HG03064 (cell line): ENCODE results near the gene FAM151A.

Source experiments
- ATAC-seq: cut with Tn5 transposase; IDR thresholded peaks from one replicate; pipeline ENCODE4 v1.9.1; 2021; ENCODE audit warnings: low read depth; ENCODE audit not compliant: unreplicated experiment

Gene FAM151A

DNA sequence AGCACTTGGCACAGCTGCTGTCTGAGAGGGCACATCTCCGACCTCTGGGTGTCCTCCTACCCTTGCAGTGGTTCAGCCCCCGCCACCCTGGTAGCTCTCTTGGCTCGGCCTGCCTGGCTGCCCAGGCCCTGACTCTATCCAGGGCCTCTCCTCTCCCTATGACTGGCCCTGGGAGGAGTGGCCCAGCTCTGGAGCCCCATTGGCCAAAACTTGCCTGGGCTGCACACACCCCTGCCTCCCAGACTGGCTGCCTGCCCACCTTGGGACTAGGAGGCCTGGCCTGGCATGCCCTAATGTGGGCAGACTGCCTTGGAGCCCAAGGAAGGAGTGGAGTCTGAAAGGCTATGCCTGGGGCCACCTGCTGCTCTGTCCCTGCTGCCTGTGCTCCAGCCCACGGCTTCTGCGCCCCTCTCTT is 41.7 kb downstream of the FAM151A start:
- ATAC-seq = no peak

DNA sequence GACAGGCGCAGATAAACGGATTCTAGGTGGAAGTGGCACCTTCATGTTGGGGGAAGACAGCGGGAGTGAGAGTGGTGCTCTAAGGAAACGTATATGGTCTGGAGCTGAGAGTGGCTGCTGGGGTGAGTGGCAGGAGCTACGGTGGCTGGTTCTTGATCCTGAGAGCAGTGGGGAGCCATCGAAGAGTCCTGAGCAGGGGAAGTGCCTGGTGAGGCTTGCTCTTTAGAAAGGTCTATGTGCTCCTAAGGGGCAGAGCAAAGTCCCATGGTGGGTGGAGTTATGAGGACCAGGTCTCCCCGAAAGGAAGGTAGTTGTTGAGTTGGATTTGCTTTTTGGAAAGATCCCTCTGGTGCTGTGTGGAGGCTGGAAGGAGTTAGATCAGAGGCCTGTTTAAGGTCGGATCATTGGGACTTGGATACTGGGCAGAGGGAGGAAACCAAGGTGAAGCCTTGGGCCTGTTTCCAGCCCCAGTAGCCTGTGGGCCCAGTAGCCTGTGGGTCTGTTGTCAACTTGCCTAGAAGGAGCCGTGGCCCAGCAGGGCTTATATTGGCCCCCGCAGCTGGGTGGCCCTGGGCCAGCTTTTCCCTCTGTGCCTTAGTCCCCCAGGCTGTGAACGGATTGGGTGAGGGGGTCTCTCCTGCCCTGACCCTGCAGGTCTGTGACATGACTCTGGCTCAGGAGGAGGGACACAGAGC is 42.3 kb downstream of the FAM151A start:
- ATAC-seq = no peak

DNA sequence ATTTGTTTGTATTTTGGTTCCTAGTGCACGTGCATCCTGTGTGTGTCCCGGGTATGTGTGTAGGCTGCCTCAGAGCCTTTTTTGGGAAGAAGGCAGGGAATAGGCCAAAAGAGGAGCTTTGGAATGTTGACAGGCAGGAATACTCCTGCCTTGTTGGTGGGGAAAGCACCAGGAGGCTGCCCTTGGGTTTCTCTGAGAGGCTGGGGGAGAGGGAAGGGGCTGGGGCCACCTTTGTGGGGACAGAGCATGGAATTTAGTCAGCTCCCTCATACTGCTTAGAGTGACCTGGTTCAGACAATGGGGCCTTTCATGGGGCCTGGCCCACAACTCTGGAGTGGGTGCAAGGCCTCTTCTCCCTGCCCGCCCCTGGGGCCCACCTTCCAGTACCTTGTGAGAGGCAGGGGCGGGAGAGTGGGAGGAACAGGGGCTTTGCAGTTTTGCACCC is 44.0 kb downstream of the FAM151A start:
- no peak for ATAC-seq

DNA sequence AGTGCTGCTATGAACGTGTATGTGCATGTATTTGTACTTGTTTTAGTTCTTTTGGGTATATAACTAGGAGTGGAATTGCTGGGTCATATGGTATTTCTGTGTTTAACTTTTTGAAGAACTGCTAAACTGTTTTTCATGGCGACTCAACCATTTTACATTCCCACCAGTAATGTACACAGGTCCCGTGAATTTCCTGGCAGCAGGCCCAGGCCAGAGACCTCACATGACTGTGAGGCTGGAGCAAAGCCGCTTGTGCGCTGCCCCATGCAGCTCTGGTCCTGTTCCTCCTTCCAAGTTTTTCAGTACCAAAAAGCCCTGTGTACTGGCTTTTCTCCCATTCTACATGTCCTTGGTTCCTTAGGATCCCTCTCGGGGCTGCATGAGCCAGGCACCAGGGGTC is 45.7 kb downstream of the FAM151A start:
- no peak for ATAC-seq

DNA sequence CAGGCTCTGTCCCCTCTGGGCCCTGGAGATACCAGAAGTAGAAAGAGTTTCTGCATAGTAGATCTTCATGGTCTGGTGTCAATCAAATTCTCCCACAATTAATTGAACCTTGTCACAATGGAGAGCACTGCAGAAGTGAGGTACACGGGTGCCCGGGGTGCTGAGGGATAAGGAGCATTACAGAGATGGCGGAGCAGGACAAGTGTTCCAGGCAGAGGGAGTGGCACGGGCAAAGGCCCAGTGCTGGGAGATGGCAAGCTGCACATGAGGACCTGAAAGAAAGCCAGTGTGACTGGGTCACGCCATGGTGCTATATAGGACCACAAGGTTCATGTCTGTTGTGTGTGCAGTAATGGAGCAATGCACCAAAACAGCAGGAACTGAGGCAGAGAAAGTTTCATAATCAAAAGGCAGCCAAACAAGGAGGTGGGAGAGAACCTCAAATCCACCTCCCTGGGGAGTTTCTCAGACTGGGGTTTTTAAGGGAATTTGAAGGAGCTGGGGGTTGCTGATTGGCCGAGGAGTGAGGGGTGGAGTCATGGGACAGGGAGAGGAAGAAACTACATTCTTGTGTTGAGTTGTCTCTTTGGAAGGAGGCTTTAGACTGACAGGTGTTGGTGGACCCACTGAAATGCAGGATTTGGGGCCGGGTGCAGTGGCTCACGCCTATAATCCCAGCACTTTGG is 47.6 kb downstream of the FAM151A start:
- no peak for ATAC-seq

DNA sequence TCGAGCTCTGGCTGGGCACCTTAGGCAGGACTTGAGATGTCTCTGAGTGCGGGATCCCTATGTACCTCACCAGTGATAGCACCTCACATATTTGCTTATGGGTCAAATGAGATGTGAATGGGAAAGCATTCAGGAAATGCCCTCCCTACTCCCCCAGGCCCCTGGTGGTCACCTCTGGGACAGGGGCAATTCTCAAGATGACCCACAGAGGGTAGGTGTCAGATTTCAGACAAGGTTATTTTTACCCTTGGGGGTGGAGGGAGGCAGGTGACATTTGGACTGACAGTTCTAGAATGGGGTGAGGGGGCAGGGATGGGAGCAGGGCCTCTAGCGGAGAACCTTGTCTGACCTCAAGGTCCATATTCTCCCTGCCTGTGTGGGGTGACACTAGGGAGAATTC is 48.2 kb downstream of the FAM151A start:
- no peak for ATAC-seq

- ATAC-seq = no peak
These were observed 49.1 kb downstream of the FAM151A start for GRCh38 chr1:54574158-54574778.

DNA sequence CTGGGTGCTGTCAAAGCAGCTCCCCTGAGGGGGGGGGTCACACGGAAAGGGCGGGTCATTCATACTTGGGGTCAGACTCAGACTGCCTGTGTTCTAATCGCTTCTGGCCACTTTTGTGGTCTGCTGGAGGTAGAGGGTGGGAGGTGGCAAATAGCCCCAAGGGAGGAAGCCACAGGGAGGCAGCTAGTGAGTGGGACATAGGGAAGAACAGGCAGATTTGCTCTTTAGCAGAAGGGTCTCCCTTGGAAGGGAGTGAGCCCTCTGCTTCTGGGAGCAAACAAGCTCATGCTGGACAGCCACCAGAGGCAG is 50.8 kb downstream of the FAM151A start:
- ATAC-seq = no peak

DNA sequence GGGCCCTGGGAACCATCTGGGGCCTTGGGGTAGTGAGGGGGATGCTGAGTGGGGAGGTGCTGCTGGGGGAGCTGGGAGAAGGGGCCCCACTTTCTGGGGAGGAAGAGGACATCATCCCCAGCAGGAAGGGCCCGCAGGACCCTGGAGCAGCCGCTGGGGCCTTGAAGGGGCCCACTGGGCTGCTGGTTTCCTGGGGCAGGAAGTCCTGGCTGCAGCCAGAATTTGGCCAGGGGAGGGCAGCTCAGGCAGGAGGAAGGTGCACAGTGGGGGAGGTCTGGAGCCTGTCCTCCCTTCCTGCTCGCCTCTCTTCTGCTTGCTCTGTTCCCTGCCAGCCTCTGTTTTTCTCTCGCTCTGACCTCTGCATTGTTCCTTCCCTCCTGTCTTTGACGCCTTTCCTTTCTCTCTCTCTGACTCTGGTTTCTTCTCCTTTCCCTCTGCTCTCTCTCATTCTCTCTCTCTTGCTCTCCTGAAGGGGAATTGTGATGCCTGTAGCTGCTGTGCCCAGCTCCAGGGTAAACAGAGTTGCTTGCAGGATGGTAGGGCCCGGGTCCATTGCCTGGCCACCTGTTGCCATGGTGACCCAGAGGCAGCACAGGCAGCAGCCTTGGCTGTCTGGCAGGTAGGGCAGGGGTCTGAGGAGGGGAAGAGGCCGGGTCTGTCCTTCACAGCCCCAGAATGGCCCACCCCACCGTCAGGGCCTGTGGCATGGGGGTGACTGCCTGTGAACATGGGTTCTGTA is 51.4 kb downstream of the FAM151A start:
- ATAC-seq = no peak

- ATAC-seq = no peak
These were observed 52.0 kb downstream of the FAM151A start for GRCh38 chr1:54571326-54571725.

DNA sequence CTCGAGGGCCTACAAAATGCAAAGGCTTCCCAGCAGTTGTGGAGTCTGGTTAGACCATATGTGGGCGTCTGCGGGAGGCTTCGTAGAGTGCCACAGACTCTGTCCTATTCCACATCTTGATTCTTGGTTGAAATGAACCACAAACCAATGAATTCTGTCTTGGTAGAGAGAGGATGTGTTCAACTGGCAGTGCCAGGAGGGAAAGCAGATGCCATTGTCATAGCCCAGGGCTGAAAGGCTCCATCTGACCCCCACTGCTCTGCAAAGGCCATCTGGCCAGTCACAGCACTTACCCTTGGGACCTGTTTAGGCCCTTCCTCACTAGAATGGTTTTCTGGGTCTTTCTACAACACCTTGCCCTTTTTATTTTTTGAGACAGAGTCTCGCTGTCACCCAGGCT is 53.2 kb downstream of the FAM151A start:
- no peak for ATAC-seq

DNA sequence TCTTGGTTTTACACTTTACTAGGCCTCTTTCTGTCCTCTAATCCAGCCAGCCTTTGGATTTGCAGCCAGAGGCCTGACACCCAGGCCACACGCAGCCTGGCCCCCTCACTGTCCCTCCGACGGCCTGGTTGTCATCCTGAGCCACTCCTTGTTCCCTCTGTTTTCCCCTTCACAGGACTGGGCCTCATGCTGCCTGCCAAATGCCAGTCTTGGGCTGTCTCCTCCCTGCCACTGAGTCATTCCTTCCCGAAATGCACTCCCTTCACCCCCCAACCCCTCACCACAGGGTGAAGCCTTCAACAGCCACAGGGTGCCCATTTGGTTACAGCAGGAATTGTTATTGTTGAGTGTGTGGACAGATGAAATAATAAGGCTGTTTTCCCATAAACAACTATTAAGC is 54.0 kb downstream of the FAM151A start:
- ATAC-seq = no peak

DNA sequence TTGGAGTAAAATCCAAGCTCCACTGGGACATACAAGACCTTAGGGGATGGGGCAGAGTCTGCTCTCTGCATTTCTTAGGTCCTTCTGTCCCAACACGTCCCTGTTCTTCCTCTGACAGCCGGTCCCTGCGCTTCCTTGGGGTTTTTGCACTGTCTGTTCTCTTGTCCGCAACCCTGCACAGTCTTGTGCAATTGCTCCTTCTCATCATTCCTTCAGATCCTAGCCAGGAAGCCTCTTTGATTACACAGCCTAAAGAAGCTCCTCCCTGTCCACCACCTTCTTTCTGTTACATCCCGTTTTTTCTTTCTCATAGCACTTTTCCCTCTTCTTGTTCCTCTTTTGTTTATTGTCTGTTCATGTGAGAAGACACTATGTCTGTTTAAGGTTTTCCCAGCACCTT is 55.4 kb downstream of the FAM151A start:
- ATAC-seq = no peak

DNA sequence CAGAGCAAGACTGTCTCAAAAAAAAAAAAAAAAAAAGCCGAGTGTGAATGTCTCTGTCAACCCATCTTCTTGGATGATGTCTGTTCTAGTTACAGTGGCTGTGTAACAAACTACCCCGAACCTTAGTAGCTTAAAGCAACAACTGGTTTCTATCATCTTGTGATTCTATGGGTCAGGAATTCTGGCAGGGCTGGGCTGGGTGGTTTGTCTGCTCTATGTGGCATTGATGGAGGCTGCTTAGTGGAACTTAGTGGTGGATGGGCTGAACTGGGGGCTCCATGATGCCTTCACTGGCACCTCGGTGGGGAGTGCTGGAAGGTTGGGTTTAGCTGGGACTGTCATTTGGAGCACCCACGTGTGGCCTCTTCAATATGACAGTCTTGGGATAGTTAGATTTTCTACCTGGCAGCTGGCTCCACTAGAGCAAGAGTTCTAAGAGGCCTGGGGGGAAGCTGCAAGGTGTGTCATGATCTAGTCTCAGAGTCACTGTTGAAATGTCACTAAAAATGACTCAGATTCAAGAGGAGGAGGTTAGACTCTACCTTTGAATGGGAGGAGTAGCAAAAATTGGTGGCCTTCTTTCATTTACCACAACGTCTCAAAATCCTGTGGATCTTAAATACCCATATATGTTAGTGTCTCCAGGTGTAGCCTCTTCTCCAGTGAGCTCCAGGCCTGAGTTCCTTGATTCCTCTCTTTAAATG is 56.7 kb downstream of the FAM151A start:
- ATAC-seq = no peak

DNA sequence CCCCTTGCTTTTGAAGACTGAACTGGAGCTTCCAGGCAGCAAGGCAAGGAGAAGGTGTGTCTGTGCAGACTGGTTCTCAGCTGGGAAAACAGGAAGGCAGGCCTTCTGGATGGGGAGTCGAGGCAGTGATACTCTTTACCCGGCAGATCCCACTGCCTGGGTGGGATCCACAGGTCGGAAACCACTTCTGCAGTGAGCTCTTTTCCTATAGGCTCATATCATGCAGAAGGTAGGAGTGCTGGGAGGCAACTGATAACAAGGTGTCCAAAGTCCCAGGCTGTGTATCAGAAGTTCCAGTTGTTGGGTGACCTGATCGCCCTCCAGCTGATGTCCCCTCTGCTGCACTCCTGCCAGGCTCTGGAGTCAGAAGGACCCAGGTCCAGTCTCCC is 58.2 kb downstream of the FAM151A start:
- no peak for ATAC-seq

- no peak for ATAC-seq
These were observed 58.8 kb downstream of the FAM151A start for GRCh38 chr1:54564312-54565112.

DNA sequence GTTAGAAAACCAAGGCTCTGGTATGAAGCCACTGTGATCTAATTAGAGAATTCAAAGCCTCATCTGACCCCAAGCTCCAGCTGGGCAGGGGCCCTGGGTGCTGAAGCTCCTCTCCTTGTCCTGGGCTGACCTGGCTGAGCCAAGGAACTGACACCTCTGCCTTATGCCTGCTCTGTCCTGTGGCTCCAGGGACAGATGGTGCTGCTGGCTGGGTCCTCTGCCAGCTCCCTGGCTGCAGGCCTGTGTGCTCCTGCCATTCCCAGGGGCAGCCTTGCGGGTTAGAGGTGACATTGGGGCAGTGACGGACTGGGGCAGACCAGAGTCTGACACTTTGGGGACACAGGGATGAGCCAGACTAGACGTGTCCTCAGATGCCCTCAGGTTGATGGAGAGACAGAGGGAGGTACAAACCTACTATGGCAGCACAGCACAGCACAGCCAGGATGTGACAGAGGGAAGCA is 63.5 kb downstream of the FAM151A start:
- ATAC-seq = no peak
